ENCODE data around the gene AZU1. TPM values are rescaled to one million over a fixed set of nuclear protein-coding genes. Genes with fewer than 3 reads are reported as not detected.
"Not testable (repeated sequence)": the region's sequence is repeated elsewhere in the genome, so short reads cannot be mapped to it uniquely, and the experiment has no call there.

AZU1 gene
- total and polyA plus RNA-seq, 2 experiments from 2014 or later = 1.5 to 5.7 TPM

GRCh38 chr19:845707-846521 lies 18.3 kb downstream of the AZU1 start:
- H3K4me3 ChIP-seq = no peak overlapping the region
- H3K9me3 ChIP-seq (ENCODE audit: low read depth) = no peaks in the 10 kb centered on the region
- peaks cover 33% of the 10 kb centered on the region for H3K27me3 ChIP-seq
- H3K36me3 ChIP-seq = no peaks in the 10 kb centered on the region
- no peaks in the 10 kb centered on the region for H3K4me1 ChIP-seq (ENCODE audit: low read depth)
- no peak for TF ChIP-seq CTCF (IDR thresholded peaks at IDR 0.05; ENCODE audit: low read depth, low read length)
- no peak for DNase-seq (ENCODE audit: low read depth in 1 of 2, low spot score in 1 of 2)
- no peak overlapping the region for H3K27ac ChIP-seq

- H3K27ac ChIP-seq = no peak overlapping the region
- TF ChIP-seq CTCF (IDR thresholded peaks at IDR 0.05; ENCODE audit: low read depth, low read length) = no peak
- H3K36me3 ChIP-seq = no peaks in the 10 kb centered on the region
- peak in 1 of 2 donors; percentile 50 for DNase-seq (ENCODE audit: low read depth in 1 of 2, low spot score in 1 of 2)
- no peak overlapping the region for H3K4me3 ChIP-seq
- H3K27me3 ChIP-seq = peaks cover 23% of the 10 kb centered on the region
- no peaks in the 10 kb centered on the region for H3K4me1 ChIP-seq (ENCODE audit: low read depth)
- H3K9me3 ChIP-seq (ENCODE audit: low read depth) = no peaks in the 10 kb centered on the region
These were observed 20.8 kb downstream of the AZU1 start for GRCh38 chr19:848386-848921.

- not testable (repeated sequence) for DNase-seq (ENCODE audit: low read depth in 1 of 2, low spot score in 1 of 2)
- H3K27me3 ChIP-seq = peaks cover 17% of the 10 kb centered on the region
These were observed 21.6 kb downstream of the AZU1 start for GRCh38 chr19:849195-849594.

GRCh38 chr19:850221-850978 lies 22.8 kb downstream of the AZU1 start:
- Histone ChIP-seq H3K27ac (no peak overlapping the region), H3K4me1 (ENCODE audit: low read depth) (no peaks in the 10 kb centered on the region), H3K27me3 (peaks cover 7% of the 10 kb centered on the region), H3K36me3 (no peaks in the 10 kb centered on the region), H3K4me3 (no peak overlapping the region), H3K9me3 (ENCODE audit: low read depth) (no peaks in the 10 kb centered on the region)
- peak; percentile 24 to 100 for DNase-seq (ENCODE audit: low read depth in 1 of 2, low spot score in 1 of 2)
- no peak for TF ChIP-seq CTCF (IDR thresholded peaks at IDR 0.05; ENCODE audit: low read depth, low read length)

More at GRCh38 chr19:849195-849594, 21.6 kb downstream of the AZU1 start:
- H3K36me3 ChIP-seq; H3K27ac ChIP-seq; H3K4me3 ChIP-seq; H3K4me1 ChIP-seq (ENCODE audit: low read depth); H3K9me3 ChIP-seq (ENCODE audit: low read depth): not testable (repeated sequence)

GRCh38 chr19:850979-851335 lies 23.3 kb downstream of the AZU1 start:
- DNase-seq (ENCODE audit: low read depth in 1 of 2, low spot score in 1 of 2) = no peak
- no peaks in the 10 kb centered on the region for H3K36me3 ChIP-seq
- peaks cover 2% of the 10 kb centered on the region for H3K27me3 ChIP-seq
- no peak overlapping the region for H3K27ac ChIP-seq
- TF ChIP-seq CTCF (IDR thresholded peaks at IDR 0.05; ENCODE audit: low read depth, low read length) = no peak
- H3K4me3 ChIP-seq = no peak overlapping the region
- no peaks in the 10 kb centered on the region for H3K4me1 ChIP-seq (ENCODE audit: low read depth)
- H3K9me3 ChIP-seq (ENCODE audit: low read depth) = no peaks in the 10 kb centered on the region
